ENCODE measurements around the gene FSD1.
A peak's percentile ranks its signal among the peaks of the same experiment; 100 is the strongest.
"Not testable (repeated sequence)": the region's sequence is repeated elsewhere in the genome, so short reads cannot be mapped to it uniquely, and the experiment has no call there.

The FSD1 gene

DNA sequence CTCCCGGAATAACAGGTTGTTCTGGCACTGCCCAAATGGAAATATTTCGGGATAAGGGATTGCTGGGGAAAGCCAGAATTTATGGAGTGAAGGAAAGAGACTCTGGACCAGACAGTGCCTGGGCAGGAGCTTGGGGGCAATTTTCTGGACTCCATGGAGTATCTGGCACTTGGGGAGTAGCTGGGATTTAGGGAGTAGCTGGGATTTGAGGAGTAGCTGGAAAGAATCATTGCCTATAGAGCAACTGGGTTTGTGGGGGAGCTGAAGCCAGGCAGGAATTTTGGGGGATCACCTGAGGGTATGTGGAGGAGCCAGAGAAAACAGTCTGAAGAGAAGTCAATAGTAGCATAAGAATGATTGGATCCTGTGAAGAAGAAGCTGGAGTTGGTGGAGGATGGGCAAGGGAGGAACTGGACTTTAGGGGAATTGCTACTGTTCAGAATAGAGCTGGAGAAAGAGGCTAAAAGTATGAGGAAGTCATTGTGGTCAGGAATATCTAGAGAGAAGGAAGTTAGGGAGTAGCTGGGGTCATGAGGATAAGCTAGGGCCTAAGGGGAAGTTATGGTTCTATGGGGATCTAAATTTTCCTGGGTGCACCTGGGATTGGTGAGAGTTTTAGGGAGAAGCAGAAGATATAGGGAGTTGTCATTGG lies 14.8 kb downstream of the FSD1 start:
- DNase-seq (ENCODE audit: low spot score) = no peak

DNA sequence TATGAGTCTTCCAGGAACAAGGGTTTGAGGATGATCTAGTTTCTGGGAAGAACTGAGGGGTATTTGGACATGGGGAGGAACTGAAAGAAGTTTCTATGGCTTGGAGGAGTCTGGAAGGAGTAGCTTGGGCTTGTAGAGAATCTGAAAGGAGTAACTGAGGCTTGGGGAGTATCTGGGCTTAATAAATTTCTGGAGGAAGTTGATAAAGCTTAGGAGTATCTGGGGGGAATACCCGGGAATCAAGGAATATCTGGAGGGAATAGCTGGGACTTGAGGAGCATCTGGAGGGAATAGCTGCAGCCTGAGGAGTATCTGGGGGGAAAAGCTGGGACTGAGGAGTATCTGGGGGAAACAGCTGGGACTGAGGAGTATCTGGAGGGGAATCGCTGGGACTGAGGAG lies 16.0 kb downstream of the FSD1 start:
- no peak for DNase-seq (ENCODE audit: low spot score)

DNA sequence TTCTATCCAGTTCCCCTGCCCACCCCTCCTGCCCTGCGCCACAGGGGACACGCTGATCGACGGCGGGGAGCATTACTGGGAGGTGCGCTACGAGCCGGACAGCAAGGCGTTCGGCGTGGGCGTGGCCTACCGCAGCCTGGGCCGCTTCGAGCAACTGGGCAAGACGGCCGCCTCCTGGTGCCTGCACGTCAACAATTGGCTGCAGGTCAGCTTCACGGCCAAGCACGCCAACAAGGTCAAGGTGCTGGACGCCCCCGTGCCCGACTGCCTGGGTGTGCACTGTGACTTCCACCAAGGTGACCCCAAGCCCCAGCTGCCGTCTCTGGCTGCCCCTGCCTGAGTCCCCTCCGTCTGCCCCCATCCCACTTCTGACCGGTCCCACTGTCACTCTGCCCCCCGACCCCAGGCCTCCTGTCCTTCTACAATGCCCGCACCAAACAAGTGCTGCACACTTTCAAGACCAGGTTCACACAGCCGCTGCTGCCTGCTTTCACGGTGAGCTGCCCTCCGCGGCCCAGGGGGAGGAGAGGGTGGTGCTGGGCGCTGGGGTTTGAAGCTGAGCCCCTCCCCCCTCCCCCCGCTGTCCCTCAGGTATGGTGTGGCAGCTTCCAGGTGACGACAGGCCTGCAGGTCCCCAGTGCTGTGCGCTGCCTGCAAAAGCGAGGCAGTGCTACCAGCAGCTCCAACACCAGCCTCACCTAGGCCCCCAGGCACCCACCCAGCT lies 18.7 kb downstream of the FSD1 start:
- no peak for DNase-seq (ENCODE audit: low spot score)

DNA sequence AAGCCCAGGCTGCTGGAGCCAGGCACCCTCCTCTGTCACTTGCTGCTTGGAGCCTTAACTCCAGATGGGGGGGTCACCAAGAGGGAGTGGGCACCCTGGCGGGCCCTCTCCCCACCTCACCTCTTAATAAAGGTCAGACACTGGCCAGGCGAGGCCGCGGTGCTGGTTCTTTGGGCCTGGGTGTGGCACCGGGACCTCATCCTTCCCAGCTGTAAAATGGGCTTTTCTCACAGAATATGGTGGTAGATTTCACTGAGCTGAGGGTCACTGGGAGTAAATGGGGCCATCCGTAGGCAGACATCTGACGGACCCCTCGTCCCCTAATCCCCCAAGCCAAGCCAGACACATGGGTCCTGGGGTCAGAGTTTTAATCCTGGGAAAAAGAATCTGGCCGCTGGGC lies 19.3 kb downstream of the FSD1 start:
- DNase-seq (ENCODE audit: low spot score) = no peak

- no peak for DNase-seq (ENCODE audit: low spot score)
Observed at GRCh38 chr19:4324228-4324627, 19.8 kb downstream of the FSD1 start.

GRCh38 chr19:4326215-4326836 lies 21.9 kb downstream of the FSD1 start:
- DNase-seq (ENCODE audit: low spot score) = no peak

DNA sequence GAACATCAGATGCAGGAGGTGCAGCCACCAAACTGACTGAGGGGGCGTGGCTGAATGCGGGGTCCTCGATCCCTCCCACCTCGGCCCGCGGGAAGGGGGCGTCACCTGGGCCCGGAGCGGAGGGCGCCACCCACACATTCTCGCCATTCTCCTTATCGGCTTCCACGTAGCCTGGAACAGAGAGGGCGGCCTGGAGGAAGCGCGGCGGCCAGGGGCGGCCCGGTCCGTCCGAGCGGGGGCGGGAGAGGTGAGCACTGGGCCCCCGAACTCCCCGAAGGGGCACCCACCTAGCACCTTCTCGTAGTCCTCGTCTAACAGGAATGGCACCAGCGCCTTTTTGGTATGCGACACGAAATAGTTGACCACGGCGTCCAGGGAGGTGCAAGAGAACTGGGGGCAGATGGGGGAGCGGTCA lies 22.4 kb downstream of the FSD1 start:
- DNase-seq (ENCODE audit: low spot score) = no peak

DNA sequence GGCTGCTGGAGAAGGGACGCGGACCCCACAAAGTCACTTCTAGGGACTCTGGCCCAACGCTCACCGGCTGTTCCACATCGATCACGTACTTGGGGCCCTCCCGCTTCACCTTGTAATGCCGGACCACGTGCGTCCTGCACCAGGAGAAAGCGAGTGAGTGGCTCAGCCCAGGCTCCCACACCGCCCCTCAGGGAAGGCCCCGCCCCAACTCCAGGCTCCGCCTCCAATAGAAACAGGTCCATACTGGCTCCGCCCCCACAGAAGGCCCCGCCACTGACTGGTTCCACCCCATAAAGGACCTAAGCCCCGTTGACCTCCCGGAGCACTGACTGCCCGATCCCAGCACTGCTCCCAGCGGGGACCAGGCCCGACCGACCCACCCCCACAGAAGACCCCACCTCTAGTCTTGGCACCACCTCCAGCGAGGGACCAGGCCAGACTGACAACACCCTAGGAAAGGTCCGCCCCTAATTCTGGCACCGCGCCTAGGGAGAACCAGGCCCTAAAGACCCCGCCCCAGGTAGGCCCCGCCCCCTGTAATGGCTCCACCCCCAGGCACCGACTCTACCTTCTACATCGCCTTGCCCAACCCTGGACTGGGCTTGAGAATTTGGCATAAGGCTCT lies 23.0 kb downstream of the FSD1 start:
- no peak for DNase-seq (ENCODE audit: low spot score)

DNA sequence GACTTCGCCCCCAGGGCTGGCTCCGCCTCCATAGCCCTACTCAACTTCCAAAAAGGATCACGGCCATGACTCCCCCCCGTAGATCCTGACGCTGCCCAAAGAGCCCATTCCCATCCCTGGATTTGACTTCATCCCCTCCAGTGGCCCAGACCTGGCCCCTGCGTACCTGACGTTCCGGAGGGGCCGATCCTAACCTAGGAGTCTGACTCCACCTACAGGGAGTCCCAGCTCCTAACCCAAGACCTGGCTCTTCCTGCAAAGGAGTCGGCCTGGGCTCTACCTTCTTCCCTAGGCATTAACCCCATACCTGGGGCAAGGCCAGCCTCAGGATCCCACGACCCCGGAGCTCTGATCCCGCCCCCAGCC lies 23.5 kb downstream of the FSD1 start:
- DNase-seq (ENCODE audit: low spot score) = no peak

GRCh38 chr19:4328243-4328990 lies 24.0 kb downstream of the FSD1 start:
- no peak for DNase-seq (ENCODE audit: low spot score)

DNA sequence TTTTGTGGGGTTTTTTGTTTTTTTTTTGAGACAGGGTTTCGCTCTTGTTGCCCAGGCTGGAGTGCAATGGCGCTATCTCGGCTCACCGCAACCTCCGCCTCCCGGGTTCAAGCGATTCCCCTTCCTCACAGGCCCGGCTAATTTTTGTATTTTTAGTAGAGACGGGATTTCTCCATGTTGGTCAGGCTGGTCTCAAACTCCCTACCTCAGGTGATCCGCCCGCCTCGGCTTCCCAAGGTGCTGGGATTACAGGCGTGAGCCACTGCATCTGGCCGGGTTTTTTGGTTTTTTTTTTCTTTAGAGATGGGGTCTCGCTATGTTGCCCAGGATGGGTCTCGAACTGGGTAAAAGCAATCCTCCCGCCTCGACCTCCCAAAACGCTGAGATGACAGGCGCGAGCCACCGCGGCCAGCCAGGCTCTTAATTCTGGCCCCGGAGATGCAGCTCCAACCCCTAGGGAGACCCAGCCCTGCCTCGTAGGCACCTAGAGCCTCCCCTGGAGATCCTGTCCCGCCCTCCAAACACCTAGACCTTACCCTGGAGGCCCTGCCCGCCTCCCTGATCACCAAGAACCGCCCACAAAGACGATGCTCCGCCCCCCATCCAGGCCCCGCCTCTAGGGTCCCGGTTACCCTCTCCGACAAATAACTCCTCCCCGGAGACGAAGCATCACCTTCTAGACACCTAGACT lies 24.7 kb downstream of the FSD1 start:
- not testable (repeated sequence) for DNase-seq (ENCODE audit: low spot score)

DNA sequence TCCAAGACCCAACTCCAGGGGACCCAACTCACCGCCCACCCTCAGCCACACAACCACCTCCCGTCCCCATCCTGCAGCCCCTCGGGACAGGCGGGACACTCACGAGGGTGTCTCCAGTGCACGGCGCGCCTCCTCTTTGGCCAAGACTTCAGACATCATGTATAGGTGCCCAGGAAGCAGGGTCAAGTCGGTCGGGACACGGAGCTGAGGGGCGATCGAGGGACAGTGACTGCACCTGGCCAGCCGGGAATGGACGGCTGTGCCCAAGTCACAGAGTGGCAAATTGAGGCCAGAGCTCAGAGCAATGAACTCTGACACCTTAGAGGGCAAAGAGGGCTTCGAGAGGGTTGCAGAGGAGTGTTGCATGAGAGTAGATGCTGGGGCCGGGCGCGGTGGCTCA lies 25.5 kb downstream of the FSD1 start:
- no peak for DNase-seq (ENCODE audit: low spot score)

- DNase-seq (ENCODE audit: low spot score) = no peak
Observed at GRCh38 chr19:4334929-4335570, 30.7 kb downstream of the FSD1 start.

DNA sequence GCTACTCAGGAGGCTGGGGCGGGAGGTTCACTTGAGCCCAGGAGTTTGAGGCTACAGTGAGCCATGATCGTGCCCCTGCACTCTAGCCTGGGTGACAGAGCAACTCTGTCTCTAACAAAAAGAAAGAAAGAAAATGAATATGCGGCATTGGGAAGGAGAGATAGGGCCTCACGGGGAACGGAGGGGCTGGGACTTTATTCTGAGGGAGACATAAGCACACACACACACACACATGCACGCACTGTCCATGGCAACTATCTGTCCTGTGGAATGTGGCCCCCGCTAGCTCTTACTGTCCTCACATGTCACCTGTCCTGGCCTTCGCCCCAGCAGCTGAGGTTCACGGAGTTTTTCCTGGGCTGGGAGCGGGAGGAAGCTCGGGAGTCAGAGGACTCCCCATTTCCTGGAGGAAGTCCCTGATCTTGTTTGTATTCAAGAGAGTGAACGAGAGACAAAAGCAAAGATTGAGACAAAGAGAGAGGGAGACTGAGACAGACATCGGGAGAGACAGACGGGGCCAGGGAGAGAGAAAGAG lies 33.6 kb downstream of the FSD1 start:
- DNase-seq (ENCODE audit: low spot score) = peak; percentile 14

DNA sequence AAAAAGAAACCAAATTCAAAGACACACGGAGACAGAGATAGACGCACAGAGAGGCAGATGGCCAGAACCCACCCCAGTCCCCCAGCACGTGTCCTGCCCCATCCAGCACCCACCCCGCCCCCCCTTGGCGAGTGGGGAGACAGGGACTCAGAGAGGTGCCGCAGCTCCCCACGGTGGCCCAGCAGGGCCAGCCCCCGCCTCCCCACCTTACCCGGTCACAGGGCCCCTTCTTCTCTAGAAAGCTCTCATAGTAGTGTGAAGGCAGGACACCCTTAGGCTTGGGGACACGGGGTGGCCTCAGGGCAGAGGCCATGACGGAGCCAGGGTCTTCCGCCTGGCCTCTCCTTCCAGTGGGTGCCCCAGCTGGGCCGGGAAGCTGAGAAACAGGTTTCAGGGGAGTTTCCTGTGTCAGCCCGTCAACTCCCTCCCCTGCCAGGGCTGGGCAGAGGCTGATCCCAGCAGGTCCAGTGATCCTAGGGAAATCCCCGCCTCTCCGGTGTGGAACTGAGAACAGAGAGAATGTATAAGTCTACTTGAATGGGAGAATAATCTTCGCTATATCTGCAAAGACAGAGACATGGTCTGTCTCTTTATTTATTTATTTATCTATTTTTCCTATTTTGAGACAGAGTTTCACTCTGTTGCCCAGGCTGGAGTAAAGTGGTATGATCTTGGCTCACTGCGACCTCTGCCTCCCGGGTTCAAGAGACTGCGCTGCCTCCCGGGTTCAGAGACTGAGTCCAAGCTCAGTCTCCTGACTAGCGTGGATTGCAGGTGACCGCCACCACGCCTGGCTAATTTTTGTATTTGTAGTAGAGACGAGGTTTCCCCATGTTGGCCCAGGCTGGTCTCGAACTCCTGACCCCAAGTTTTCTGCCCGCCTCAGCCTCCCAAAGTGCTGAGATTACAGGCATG lies 34.3 kb downstream of the FSD1 start, which contains the start of gene STAP2:
Gene STAP2, minus strand, starts transcription at position 387 of the 915 bp plus-strand sequence. Its CDS starts 74 bp downstream, at position 313.
- DNase-seq (ENCODE audit: low spot score) = peak; percentile 66

DNA sequence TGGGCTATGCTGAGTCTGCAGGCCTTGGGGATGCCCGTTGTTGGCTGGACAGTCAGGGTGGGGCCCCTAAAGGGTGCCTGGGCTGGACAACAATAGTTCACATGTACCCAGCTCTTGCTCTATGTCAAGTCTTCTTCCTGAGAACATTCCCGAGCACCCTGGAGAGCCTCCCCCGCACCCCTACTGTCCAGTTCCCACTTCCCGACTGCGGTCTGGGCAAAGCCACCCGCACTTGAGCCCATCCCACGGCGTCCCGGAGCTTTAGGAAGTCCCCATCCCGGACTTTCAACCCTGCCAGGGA lies 37.9 kb downstream of the FSD1 start:
- DNase-seq (ENCODE audit: low spot score) = no peak

- peak; percentile 100 for DNase-seq (ENCODE audit: low spot score)
Observed at GRCh38 chr19:4342615-4343369, 38.4 kb downstream of the FSD1 start.

GRCh38 chr19:4343370-4344307 lies 39.2 kb downstream of the FSD1 start, which contains the start of gene MPND:
MPND (plus strand) TSS chr19:4343562; CDS start chr19:4343594, 32 bp downstream.
- peak; percentile 87 for DNase-seq (ENCODE audit: low spot score)
